SU-DHL-6 (cell line): ENCODE results near the gene ELMO3.

Experiments
- CTCF ChIP-seq: fragments of 200-600 bp; sonication (generic); IDR thresholded peaks from one replicate; pipeline ENCODE4 v1.5.1; 2017; ENCODE audit warnings: antibody characterized with exemption, mild to moderate bottlenecking, low read length, moderate library complexity; ENCODE audit not compliant: insufficient read depth, poor library complexity, severe bottlenecking
- EZH2phosphoT487 ChIP-seq: fragments of 200-600 bp; sonication (generic), shearing (Covaris generic); conservative IDR thresholded peaks from 2 replicates; pipeline ENCODE4 v1.6.1; 2018; ENCODE audit warnings: mild to moderate bottlenecking, antibody characterized with exemption, low read length, moderate library complexity, mixed read lengths

DNA sequence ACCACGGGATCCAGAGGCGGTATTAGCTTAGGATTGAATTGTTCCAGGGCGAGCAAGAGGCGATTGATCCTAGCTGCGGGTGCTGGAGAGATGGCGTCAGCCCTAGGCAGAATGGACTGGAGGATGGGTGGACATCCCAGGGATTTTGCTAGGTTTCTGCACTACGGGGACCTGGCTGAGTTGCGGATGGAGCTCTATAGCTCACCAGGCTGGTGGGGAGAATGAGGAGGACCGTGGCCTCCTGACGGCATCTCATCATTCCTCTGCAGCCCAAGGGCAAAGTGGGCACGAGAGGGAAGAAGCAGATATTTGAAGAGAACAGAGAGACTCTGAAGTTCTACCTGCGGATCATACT, 28.6 kb downstream of the ELMO3 start:
- no peak for TF ChIP-seq CTCF
- TF ChIP-seq EZH2phosphoT487: no peak
